Subcutaneous abdominal adipose tissue (tissue), 5 donors: ENCODE data around the gene ANO5.

Source experiments
- H3K27ac ChIP-seq: one replicate; pipeline ENCODE4 v1.7.0; 2013; ENCODE audit warnings: low read depth, mild to moderate bottlenecking, inconsistent platforms, low read length, moderate library complexity
- H3K27me3 ChIP-seq, 5 donors: one replicate each; pipeline ENCODE4 v1.7.0; 2013; ENCODE audit warnings: low read length in 5 of 5, inconsistent platforms in 1 of 5; ENCODE audit not compliant: control insufficient read depth in 5 of 5, insufficient read depth in 4 of 5
- H3K36me3 ChIP-seq, 5 donors: one replicate each; pipeline ENCODE4 v1.7.0; 2013; ENCODE audit warnings: low read length in 5 of 5; ENCODE audit not compliant: control insufficient read depth in 5 of 5, insufficient read depth in 5 of 5
- H3K4me1 ChIP-seq, 5 donors: one replicate each; pipeline ENCODE4 v1.7.0; 2013; ENCODE audit warnings: low read length in 5 of 5, mild to moderate bottlenecking in 3 of 5, moderate library complexity in 1 of 5; ENCODE audit not compliant: control insufficient read depth in 5 of 5, insufficient read depth in 5 of 5
- H3K4me3 ChIP-seq, 5 donors: one replicate each; pipeline ENCODE4 v1.7.0; 2013; ENCODE audit warnings: low read length in 5 of 5, low read depth in 1 of 5
- H3K9ac ChIP-seq, 5 donors: one replicate each; pipeline ENCODE4 v1.7.0; 2013; ENCODE audit warnings: low read length in 5 of 5, mild to moderate bottlenecking in 4 of 5, moderate library complexity in 3 of 5
- H3K9me3 ChIP-seq, 5 donors: one replicate each; pipeline ENCODE4 v1.7.0; 2013; ENCODE audit warnings: low read length in 5 of 5; ENCODE audit not compliant: control insufficient read depth in 5 of 5
- donor health status: healthy.
- donor health status: healthy.
- donor health status: healthy.
- donor health status: healthy.
- donor health status: healthy.

The ANO5 gene

GRCh38 chr11:22177186-22177585 is 15.7 kb upstream of the ANO5 start:
- H3K4me3 ChIP-seq, result no peak overlapping the region

GRCh38 chr11:22179626-22180025 is 13.3 kb upstream of the ANO5 start:
- Histone ChIP-seq H3K4me3 (no peak overlapping the region), H3K9me3 (no peaks in the 10 kb centered on the region), H3K27me3 (no peaks in the 10 kb centered on the region), H3K9ac (no peak overlapping the region), H3K36me3 (no peaks in the 10 kb centered on the region), H3K27ac (no peak overlapping the region), H3K4me1 (no peaks in the 10 kb centered on the region)

More at GRCh38 chr11:22177186-22177585, 15.7 kb upstream of the ANO5 start:
- no peak overlapping the region for H3K27ac ChIP-seq
- H3K36me3 ChIP-seq, result no peaks in the 10 kb centered on the region
- H3K27me3 ChIP-seq, result no peaks in the 10 kb centered on the region
- no peaks in the 10 kb centered on the region for H3K4me1 ChIP-seq
- H3K9me3 ChIP-seq, result no peaks in the 10 kb centered on the region
- H3K9ac ChIP-seq, result no peak overlapping the region

- Histone ChIP-seq H3K27ac (no peak overlapping the region), H3K4me1 (no peaks in the 10 kb centered on the region), H3K36me3 (no peaks in the 10 kb centered on the region), H3K27me3 (no peaks in the 10 kb centered on the region), H3K9ac (no peak overlapping the region), H3K9me3 (no peaks in the 10 kb centered on the region), H3K4me3 (no peak overlapping the region)
Measured at GRCh38 chr11:22180131-22180530, 12.8 kb upstream of the ANO5 start.

GRCh38 chr11:22189660-22190059 is 3.2 kb upstream of the ANO5 start:
- peaks cover 0 to 3% (median 0%) of the 10 kb centered on the region in 5 donors for H3K27me3 ChIP-seq
- no peak overlapping the region for H3K4me3 ChIP-seq
- no peak overlapping the region for H3K27ac ChIP-seq
- peaks cover 0 to 24% (median 22%) of the 10 kb centered on the region in 5 donors for H3K4me1 ChIP-seq
- H3K9me3 ChIP-seq, result no peaks in the 10 kb centered on the region
- H3K36me3 ChIP-seq, result no peaks in the 10 kb centered on the region
- no peak overlapping the region for H3K9ac ChIP-seq

GRCh38 chr11:22190827-22191463 is 1.9 kb upstream of the ANO5 start:
- no peak overlapping the region for H3K4me3 ChIP-seq
- peaks cover 0 to 3% (median 0%) of the 10 kb centered on the region in 5 donors for H3K27me3 ChIP-seq
- H3K9ac ChIP-seq, result no peak overlapping the region
- H3K27ac ChIP-seq, result no peak overlapping the region
- no peaks in the 10 kb centered on the region for H3K9me3 ChIP-seq
- peaks cover 0 to 24% (median 22%) of the 10 kb centered on the region in 5 donors for H3K4me1 ChIP-seq
- H3K36me3 ChIP-seq, result no peaks in the 10 kb centered on the region

GRCh38 chr11:22192289-22192641 is 620 bp upstream of the ANO5 start:
- peak overlapping the region; percentile 69 to 88 (median 75) for H3K4me3 ChIP-seq
- H3K9ac ChIP-seq, result peak overlapping the region in 4 of 5 donors; percentile 63 to 80 (median 70)
- H3K27ac ChIP-seq, result no peak overlapping the region
- peaks cover 0 to 3% (median 0%) of the 10 kb centered on the region in 5 donors for H3K27me3 ChIP-seq
- H3K36me3 ChIP-seq, result no peaks in the 10 kb centered on the region
- H3K9me3 ChIP-seq, result no peaks in the 10 kb centered on the region
- H3K4me1 ChIP-seq, result peaks cover 0 to 24% (median 22%) of the 10 kb centered on the region in 5 donors

- Histone ChIP-seq H3K9me3 (no peaks in the 10 kb centered on the region), H3K9ac (peak overlapping the region in 3 of 5 donors; percentile 49 to 80 (median 64)), H3K27ac (no peak overlapping the region), H3K27me3 (peaks cover 0 to 3% (median 0%) of the 10 kb centered on the region in 5 donors), H3K36me3 (no peaks in the 10 kb centered on the region), H3K4me1 (peaks cover 0 to 24% (median 22%) of the 10 kb centered on the region in 5 donors), H3K4me3 (peak overlapping the region; percentile 69 to 88 (median 77))
Measured at GRCh38 chr11:22193348-22194051, 615 bp downstream of the ANO5 start.

- peaks cover 0 to 3% (median 0%) of the 10 kb centered on the region in 5 donors for H3K27me3 ChIP-seq
- no peaks in the 10 kb centered on the region for H3K9me3 ChIP-seq
- no peaks in the 10 kb centered on the region for H3K36me3 ChIP-seq
- H3K4me3 ChIP-seq, result no peak overlapping the region
- no peak overlapping the region for H3K27ac ChIP-seq
- peaks cover 0 to 24% (median 22%) of the 10 kb centered on the region in 5 donors for H3K4me1 ChIP-seq
- H3K9ac ChIP-seq, result no peak overlapping the region
Measured at GRCh38 chr11:22194306-22194705, 1.4 kb downstream of the ANO5 start.

GRCh38 chr11:22194907-22195306 is 2.0 kb downstream of the ANO5 start:
- Histone ChIP-seq H3K27ac (no peak overlapping the region), H3K27me3 (peaks cover 0 to 3% (median 0%) of the 10 kb centered on the region in 5 donors), H3K9ac (no peak overlapping the region), H3K4me1 (peaks cover 0 to 24% (median 22%) of the 10 kb centered on the region in 5 donors), H3K9me3 (no peaks in the 10 kb centered on the region), H3K4me3 (no peak overlapping the region), H3K36me3 (no peaks in the 10 kb centered on the region)
